T47D (cell line): ENCODE measurements around the gene PCDH15.

Experiments
- DNase-seq, 2 experiments: peaks; one replicate each; pipeline versions ENCODE4 v3.0.0 to v3.0.0-alpha.2; 2011 to 2012; ENCODE audit warnings: low read depth in 1 of 2, low spot score in 1 of 2
- JUND ChIP-seq: IDR thresholded peaks from 2 replicates; pipeline ENCODE4 v1.6.1; 2012; ENCODE audit warnings: low read depth
- in situ Hi-C: cut with HindIII; loops from 2 replicates; pipeline ENCODE4 v1.10.0; 2016; ENCODE audit warnings: low sequenced_read_pairs, low pct_unique_long_range_greater_than_20kb

The PCDH15 gene

DNA sequence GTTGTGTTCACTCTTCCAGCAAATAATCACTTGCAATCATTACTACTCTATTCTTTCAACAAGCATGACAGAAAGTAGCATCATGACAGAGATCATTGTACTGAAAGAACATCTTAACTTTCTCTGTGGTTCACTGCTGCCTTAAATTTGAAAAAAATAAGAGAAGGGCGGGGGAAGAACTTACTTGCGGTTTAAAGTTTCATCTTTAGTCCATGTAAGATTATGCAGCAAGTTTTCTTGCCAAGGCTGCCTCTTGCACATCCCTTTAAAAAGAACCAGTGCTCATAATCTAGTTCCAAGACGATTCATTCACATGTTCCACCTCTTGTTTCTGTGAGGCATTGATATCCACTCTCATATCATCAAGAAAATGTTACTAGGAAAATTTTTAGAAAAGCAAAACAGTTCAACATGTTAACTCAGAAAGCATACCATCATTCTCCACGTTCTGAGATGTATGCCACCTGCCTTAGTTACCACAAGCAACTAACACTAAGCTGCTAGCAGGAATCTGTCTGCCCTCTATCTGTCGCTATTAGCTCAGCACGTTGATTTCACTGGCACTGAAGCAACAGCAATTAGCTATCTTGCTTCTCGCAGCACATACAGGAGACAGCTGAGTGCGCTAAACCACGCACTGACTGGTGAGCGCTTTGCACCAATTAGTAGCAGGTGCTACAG is at the start of gene PCDH15:
Gene PCDH15 (minus strand): TSS at position 491 of the 681 bp plus-strand sequence. CDS start 136,969 bp downstream, outside the sequence.
- TF ChIP-seq JUND: no peak
- DNase-seq: peak; percentile 11 to 71
- in situ Hi-C loops: no loop called here

DNA sequence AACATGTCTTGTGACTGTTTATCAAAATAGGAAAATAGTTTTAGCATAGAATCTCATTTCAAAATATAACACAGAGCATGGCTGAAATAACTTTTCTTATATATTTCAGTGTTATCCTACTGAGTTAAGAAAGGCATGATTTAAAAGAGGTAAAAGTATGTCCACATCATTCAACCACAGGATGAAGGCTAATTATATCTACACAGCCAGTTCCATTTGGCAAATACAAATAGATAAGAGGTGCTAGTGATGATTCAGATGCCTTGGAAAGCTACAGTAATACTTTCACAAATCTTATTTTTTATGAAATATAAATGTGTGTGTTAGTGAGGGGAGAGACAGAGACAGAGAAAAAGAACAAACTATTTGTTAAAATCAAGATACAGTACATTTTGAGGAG is 42.9 kb upstream of the PCDH15 start:
- TF ChIP-seq JUND: no peak
- no peak for DNase-seq
- in situ Hi-C loops: no loop called here

DNA sequence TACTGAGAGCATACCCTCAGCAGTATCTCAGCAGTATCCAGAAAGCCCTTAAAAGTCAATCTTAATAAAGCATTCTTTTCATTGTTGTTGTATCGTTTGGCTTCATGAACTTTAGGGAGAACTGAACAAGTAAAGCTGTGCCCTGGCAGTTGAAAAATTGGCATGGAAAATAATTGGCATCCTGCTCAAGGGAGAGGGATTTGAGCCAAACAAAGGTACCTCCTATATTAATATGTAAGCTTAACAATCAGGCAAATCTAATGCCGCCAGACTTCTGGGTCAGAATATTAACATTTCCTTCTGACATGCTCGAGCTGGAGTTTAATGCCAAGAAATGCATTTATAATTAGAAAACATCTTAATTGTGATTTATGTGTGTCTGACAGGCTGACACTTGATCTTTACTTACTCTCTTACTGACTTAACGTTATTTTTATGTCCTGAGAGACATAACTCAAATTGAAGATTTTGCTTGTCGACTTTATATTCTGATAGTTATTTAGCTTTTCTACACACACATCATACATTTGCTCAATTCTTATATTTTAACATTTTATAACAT is 42.1 kb upstream of the PCDH15 start:
- no peak for TF ChIP-seq JUND
- no peak for DNase-seq
- in situ Hi-C loops: no loop called here

DNA sequence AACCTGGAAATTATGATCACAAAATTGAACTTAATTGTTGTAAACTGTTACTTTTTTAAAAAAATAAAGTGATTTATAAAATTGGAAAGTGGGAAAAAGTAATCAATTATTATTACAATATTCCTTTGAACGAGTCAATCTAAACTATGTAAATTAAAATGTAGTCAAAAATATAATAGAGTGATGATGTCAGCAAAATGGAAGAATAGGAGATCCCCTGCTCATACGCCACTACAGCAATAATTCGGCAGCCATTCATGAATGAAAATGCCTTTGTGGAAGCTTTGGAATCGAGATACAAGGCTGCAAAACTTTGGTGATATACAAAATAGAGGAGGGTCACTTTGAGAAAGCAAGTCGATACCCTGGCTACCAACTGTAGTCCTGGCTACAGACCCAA is 36.4 kb upstream of the PCDH15 start:
- no peak for TF ChIP-seq JUND
- in situ Hi-C loops: no loop called here
- no peak for DNase-seq

DNA sequence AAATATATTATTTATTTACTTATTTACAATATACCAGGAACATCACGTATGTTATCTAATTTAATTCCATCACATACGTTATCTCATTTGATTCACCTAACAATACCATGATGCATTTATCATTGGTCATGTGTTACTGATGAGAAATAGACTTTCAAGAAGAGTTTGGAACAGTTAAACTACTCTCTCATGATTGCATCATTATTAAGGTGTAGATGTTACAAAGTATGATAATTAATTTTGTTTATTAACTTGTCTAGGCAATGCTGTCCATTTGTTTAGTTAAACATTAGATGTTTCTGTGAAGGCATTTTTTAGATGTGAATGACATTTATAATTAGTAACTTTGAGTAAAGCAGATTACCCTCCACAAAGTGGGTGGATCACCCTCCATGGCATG is 32.0 kb upstream of the PCDH15 start:
- in situ Hi-C loops: no loop called here
- no peak for DNase-seq
- TF ChIP-seq JUND: no peak

DNA sequence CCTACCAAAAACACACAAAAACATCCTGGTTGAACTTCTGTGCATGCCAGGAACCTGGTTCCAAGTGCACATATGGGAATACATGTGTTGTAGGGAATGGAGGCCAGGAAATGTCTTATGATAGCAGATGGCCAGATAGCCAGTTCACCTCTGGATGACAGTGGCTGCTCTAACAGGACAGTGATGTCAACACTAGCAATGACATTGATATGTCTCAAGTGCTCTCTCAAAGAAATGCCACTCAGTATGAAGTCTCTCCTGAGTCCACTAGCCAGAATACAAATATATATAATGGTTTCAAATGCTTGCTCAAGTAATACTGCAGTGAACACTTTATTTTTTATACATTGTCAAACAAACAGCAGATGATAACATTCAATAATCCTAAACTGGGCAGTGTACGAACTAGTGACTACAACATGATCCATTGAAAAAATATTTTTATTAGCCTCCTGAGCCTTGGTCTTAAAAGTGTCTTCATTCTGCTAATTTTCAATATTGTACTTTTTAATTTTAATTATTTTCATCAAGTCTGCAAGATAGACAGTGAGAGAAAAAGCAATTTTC is 26.0 kb upstream of the PCDH15 start:
- TF ChIP-seq JUND: no peak
- in situ Hi-C loops: no loop called here
- no peak for DNase-seq

DNA sequence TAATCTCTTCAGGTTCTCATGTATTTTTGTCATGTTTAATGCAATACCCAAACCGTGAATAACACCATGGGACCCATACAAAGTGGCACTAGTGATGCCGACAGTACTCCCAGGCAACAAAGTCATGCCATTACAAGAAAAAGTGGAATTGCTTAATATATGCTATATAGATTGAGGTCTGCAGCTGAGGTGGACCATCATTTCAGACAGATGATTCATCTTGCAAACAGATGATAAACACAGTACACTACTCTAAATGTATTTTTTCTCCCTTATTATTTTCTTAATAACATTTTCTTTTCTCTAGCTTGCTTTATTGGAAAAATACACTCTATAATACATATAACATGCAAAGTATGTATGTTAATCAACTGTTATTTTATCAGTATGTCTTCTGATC is 14.6 kb upstream of the PCDH15 start:
- in situ Hi-C loops: no loop called here
- no peak for DNase-seq
- TF ChIP-seq JUND: no peak

DNA sequence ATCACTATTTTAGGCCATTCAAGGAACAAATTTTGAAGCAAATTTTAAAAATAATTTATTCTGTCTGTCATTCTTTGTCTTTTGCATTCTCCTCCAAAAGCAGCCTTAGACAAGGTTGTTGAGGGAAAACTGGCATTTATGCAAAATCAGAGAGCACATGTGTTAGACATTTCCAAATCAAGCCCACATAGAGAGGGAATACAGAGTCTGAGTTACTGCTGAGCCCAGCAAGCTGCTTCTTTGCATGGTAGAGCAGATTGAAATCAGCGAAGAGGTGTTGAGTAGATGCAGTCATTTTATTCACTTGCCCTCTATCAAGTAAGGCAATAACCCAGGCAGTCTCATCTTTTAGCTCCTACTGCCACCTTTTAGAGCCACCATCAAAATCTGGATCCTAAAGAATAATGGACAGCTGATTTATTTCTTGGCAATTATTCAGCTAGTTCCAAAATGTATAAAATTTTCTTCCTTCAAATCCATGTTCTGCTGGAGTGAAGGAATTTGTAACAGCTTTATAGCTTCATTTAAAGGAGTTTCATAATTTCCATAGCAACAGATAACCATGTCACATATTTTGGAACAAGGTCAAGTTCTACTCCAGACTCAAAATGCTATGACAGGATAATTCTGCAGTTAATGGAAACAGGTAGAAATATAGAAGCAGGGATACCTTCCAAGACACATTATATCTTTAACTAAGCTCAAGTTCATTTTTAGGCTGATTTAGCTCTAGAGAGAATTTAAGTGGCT is 7.3 kb upstream of the PCDH15 start:
- in situ Hi-C loops: no loop called here
- DNase-seq: no peak
- TF ChIP-seq JUND: no peak

DNA sequence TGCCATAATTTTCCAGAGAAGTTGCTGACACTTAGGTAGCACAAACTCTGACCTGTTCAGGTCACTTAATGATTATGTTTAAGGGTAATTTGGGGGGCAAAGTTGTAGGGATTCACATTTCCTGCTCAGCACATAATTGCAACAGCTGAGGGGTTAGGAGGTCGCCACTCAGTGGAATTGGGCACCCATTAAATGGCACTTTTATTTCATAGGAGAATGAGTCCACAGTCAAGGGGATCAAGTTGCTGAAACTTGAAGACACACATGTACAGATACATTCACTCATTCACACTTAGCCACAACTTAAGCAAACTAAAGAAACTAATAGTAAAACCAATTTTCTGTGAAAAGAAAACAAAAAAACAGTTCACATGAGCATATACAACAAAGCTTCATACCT is 1.5 kb downstream of the PCDH15 start:
- no peak for DNase-seq
- TF ChIP-seq JUND: no peak
- in situ Hi-C loops: no loop called here

DNA sequence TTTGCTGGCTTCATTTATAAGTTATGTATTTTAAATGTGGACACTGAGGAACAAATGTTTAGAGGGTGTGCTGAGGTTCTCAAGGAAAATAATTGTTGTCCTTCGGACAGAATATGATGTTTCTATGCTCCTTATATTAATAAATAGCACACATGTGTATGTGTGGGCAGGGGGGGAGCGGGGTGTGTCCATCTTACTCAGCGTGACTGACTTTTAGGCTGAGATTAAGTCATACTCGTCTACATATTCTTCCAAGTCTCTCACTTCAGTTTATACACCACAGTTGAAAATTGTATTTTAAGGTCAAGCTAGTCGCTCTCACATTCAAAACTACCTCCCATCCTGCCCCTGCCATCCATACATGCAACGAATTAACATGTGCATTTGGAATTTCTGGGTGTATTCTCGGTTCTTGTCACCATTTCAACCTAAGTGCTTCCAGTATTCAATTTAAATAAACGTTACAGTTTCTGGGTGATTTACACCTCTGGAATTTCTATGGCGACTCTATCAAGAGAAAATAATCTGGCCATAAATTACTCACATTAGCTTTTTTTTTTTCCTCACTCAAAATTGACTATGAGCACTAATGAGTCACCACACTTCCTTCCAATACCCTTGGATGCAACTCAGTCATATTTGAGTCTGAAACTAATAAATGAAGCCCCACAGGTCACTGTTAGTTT is 3.3 kb downstream of the PCDH15 start:
- no peak for TF ChIP-seq JUND
- in situ Hi-C loops: no loop called here
- DNase-seq: no peak

DNA sequence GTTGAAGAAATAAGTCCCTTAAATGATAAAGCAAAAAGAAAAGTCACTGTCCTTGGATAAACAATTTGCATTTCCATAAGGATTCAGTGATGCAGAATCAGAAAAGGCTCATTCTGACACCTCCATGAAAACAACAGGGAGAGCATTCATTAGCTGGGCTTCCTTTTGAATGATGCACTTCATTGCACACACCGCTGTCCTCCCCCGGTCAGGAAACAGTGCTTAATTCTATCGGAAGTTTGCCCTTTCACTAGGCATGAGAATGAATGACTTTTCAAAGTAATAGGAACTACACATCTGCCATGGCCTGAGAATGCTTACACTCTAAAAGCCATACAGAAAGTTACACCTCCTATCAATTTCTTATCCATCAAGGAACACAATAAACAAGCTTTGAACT is 4.2 kb downstream of the PCDH15 start:
- in situ Hi-C loops: no loop called here
- DNase-seq: no peak
- TF ChIP-seq JUND: no peak

DNA sequence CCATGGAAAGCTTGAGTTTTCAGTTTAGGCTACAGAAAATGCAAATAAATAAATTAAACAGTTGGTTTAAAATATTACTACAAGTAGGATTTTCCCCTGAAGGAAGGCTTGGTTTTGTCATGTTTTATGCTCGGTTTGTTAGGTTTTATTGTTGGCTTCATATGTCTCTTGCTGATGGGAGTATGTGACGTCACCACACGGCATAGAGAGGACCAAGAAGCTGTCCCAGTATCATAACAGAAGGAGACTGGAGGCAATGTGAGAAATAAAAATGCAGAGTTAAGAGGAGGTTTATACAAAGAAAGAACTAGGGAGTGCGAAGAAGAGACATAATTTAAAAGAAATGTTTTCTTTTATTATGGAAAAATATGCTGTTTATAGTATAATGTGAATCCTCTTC is 24.4 kb downstream of the PCDH15 start:
- in situ Hi-C loops: no loop called here
- no peak for TF ChIP-seq JUND
- DNase-seq: no peak
